Liver (tissue), 3 donors: ENCODE data around the gene KIF11.

ENCODE experiments used
- EGR1 ChIP-seq, 2 donors: IDR thresholded peaks; 2 replicates each; pipeline ENCODE4 v1.6.1; 2016 to 2018; ENCODE audit warnings: antibody characterized with exemption in 2 of 2, low read depth in 2 of 2
- FOXA2 ChIP-seq: IDR thresholded peaks from 2 replicates; pipeline ENCODE4 v1.6.1; 2016; ENCODE audit warnings: antibody characterized with exemption
- JUND ChIP-seq, 2 donors: IDR thresholded peaks; 2 replicates each; pipeline ENCODE4 v1.6.1; 2016; ENCODE audit warnings: antibody characterized with exemption in 2 of 2
- NR2F2 ChIP-seq: IDR thresholded peaks from 2 replicates; pipeline ENCODE4 v1.6.1; 2016; ENCODE audit warnings: antibody characterized with exemption
- RAD21 ChIP-seq, 2 donors: IDR thresholded peaks; 2 replicates each; pipeline ENCODE4 v1.6.1; 2016; ENCODE audit warnings: antibody characterized with exemption in 2 of 2, mild to moderate bottlenecking in 2 of 2
- SP1 ChIP-seq: IDR thresholded peaks from 2 replicates; pipeline ENCODE4 v1.6.1; 2018; ENCODE audit warnings: antibody characterized with exemption, mild to moderate bottlenecking
- TAF1 ChIP-seq: conservative IDR thresholded peaks from 2 replicates; pipeline ENCODE4 v1.6.1; 2016; ENCODE audit warnings: antibody characterized with exemption, mild to moderate bottlenecking
- YY1 ChIP-seq: IDR thresholded peaks from 2 replicates; pipeline ENCODE4 v1.6.1; 2016; ENCODE audit warnings: antibody characterized with exemption, mild to moderate bottlenecking
- TF ChIP-seq, protein P1 (sequence below): fragments of 150-350 bp; IDR thresholded peaks from 2 replicates; pipeline ENCODE4 v1.5.1; 2017; ENCODE audit warnings: improper control_type of control experiment, low read depth, low read length; ENCODE audit not compliant: missing input control
- TF ChIP-seq, protein P2 (sequence below): IDR thresholded peaks from 2 replicates; pipeline ENCODE4 v1.6.1; 2016; ENCODE audit warnings: antibody characterized with exemption
- TF ChIP-seq, protein P3 (sequence below): IDR thresholded peaks from 2 replicates; pipeline ENCODE4 v1.6.1; 2016; ENCODE audit warnings: antibody characterized with exemption, mild to moderate bottlenecking
- TF ChIP-seq, protein P4 (sequence below): IDR thresholded peaks from 2 replicates; pipeline ENCODE4 v1.6.1; 2016; ENCODE audit warnings: antibody characterized with exemption
- donor health status: healthy.
- donor health status: healthy.

DNA sequence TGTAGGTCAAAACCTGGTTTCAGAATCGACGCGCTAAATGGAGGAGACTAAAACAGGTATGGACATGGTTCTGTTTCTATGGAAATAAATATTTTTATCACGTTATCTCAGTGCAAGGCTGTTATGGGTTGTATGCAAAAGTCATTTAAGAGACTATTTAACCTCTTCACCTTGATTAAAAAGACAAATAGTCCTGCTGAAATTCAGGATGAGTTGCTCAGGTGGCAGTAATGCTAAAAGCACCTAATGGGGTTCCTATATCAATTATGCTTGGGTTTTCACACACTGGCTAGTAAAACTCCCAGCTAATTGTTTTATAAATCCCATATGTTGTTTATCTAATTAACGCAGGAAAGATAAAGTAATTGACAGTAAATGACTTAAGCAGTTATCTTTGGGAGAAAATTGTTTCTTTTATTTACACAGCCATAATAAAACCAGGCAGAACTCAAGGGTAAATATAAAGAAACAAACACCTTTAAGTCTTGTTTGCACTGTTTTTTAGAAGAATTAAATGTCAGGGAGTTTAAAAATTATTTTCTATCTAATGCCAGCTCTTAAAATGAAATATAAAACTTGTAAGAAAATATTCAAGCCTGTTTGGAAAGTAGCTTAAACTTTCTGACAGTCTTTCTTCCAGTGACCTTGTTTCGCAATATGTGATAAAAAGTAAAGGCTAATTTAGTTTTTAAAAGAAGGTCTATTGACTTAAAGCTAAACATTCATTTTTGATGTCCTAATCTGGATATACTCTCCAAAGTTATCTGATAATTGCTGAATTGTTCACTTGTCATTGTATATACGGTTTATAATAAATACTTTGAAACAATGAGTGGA, 100.0 kb downstream of the KIF11 start:
- TF ChIP-seq, protein P1, sequence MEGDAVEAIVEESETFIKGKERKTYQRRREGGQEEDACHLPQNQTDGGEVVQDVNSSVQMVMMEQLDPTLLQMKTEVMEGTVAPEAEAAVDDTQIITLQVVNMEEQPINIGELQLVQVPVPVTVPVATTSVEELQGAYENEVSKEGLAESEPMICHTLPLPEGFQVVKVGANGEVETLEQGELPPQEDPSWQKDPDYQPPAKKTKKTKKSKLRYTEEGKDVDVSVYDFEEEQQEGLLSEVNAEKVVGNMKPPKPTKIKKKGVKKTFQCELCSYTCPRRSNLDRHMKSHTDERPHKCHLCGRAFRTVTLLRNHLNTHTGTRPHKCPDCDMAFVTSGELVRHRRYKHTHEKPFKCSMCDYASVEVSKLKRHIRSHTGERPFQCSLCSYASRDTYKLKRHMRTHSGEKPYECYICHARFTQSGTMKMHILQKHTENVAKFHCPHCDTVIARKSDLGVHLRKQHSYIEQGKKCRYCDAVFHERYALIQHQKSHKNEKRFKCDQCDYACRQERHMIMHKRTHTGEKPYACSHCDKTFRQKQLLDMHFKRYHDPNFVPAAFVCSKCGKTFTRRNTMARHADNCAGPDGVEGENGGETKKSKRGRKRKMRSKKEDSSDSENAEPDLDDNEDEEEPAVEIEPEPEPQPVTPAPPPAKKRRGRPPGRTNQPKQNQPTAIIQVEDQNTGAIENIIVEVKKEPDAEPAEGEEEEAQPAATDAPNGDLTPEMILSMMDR = no peak
- TF ChIP-seq, protein P2, sequence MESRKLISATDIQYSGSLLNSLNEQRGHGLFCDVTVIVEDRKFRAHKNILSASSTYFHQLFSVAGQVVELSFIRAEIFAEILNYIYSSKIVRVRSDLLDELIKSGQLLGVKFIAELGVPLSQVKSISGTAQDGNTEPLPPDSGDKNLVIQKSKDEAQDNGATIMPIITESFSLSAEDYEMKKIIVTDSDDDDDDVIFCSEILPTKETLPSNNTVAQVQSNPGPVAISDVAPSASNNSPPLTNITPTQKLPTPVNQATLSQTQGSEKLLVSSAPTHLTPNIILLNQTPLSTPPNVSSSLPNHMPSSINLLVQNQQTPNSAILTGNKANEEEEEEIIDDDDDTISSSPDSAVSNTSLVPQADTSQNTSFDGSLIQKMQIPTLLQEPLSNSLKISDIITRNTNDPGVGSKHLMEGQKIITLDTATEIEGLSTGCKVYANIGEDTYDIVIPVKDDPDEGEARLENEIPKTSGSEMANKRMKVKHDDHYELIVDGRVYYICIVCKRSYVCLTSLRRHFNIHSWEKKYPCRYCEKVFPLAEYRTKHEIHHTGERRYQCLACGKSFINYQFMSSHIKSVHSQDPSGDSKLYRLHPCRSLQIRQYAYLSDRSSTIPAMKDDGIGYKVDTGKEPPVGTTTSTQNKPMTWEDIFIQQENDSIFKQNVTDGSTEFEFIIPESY = no peak
- TF ChIP-seq TAF1 (no peak), JUND (IDR thresholded peaks at IDR 0.05) (no peak), EGR1 (IDR thresholded peaks at IDR 0.05; ENCODE audit: low read depth in 2 of 2) (no peak), NR2F2 (no peak), SP1 (no peak), YY1 (no peak), RAD21 (IDR thresholded peaks at IDR 0.05) (no peak), FOXA2 (no peak)
- TF ChIP-seq, protein P3, sequence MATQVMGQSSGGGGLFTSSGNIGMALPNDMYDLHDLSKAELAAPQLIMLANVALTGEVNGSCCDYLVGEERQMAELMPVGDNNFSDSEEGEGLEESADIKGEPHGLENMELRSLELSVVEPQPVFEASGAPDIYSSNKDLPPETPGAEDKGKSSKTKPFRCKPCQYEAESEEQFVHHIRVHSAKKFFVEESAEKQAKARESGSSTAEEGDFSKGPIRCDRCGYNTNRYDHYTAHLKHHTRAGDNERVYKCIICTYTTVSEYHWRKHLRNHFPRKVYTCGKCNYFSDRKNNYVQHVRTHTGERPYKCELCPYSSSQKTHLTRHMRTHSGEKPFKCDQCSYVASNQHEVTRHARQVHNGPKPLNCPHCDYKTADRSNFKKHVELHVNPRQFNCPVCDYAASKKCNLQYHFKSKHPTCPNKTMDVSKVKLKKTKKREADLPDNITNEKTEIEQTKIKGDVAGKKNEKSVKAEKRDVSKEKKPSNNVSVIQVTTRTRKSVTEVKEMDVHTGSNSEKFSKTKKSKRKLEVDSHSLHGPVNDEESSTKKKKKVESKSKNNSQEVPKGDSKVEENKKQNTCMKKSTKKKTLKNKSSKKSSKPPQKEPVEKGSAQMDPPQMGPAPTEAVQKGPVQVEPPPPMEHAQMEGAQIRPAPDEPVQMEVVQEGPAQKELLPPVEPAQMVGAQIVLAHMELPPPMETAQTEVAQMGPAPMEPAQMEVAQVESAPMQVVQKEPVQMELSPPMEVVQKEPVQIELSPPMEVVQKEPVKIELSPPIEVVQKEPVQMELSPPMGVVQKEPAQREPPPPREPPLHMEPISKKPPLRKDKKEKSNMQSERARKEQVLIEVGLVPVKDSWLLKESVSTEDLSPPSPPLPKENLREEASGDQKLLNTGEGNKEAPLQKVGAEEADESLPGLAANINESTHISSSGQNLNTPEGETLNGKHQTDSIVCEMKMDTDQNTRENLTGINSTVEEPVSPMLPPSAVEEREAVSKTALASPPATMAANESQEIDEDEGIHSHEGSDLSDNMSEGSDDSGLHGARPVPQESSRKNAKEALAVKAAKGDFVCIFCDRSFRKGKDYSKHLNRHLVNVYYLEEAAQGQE = no peak
- TF ChIP-seq, protein P4, sequence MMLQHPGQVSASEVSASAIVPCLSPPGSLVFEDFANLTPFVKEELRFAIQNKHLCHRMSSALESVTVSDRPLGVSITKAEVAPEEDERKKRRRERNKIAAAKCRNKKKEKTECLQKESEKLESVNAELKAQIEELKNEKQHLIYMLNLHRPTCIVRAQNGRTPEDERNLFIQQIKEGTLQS = no peak
